Right lobe of liver (tissue), 6 donors: ENCODE data around the gene TBX18. TPM values are rescaled to one million over a fixed set of nuclear protein-coding genes. Genes with fewer than 3 reads are reported as not detected.
A peak's percentile ranks its signal among the peaks of the same experiment; 100 is the strongest.

Experiments
- ATAC-seq, 4 donors: fragments of 200-7000 bp; cut with Tn5 transposase; one replicate each; pipeline ENCODE4 v1.9.1; 2020; ENCODE audit warnings: mild to moderate bottlenecking in 4 of 4, moderate library complexity in 4 of 4
- DNase-seq, 3 donors: peaks; one replicate each; pipeline ENCODE4 v3.0.0-alpha.2; 2020
- H3K27ac ChIP-seq, 3 donors: fragments of 200-600 bp; one replicate each; pipeline ENCODE4 v1.8.0; 2022
- H3K27me3 ChIP-seq, 2 donors: fragments of 200-600 bp; one replicate each; pipeline ENCODE4 v1.8.0; 2022
- H3K36me3 ChIP-seq, 4 donors: fragments of 200-600 bp; sonication (generic) in 1 of 4; one replicate each; pipeline versions ENCODE4 v1.5.1 to v1.8.0; 2017 to 2022; ENCODE audit warnings: control low read depth in 1 of 4
- H3K4me1 ChIP-seq, 4 donors: fragments of 200-600 bp; sonication (generic) in 1 of 4; one replicate each; pipeline versions ENCODE4 v1.5.1 to v1.8.0; 2017 to 2022; ENCODE audit warnings: control low read depth in 1 of 4
- H3K4me3 ChIP-seq, 3 donors: fragments of 200-600 bp; one replicate each; pipeline ENCODE4 v1.8.0; 2022
- H3K9me3 ChIP-seq, 4 donors: fragments of 200-600 bp; sonication (generic) in 1 of 4; one replicate each; pipeline versions ENCODE4 v1.5.1 to v1.8.0; 2017 to 2022; ENCODE audit warnings: control low read depth in 1 of 4
- POLR2A ChIP-seq: fragments of 450-650 bp; IDR thresholded peaks from one replicate; pipeline ENCODE4 v1.6.1; 2017; ENCODE audit warnings: antibody characterized with exemption, mild to moderate bottlenecking
- WGBS: methylation state at CpG from one replicate; pipeline ENCODE4 v1.1.6; 2018; ENCODE audit warnings: low coverage, low lambda C conversion rate; ENCODE audit not compliant: insufficient coverage; ENCODE audit errors: missing lambda C conversion rate; 5-methylcytosine and 5-hydroxymethylcytosine counted together
- intact Hi-C, 2 donors: fragments of 100-400 bp; cut with DNase I; formaldehyde crosslinking; loops; one replicate each; pipeline versions ENCODE4 v1.11.2 to v1.14.1; 2022
- long read RNA-seq: library from polyadenylated mRNA; unstranded; transcript quantifications from one replicate; pipeline ENCODE4 v2.0.0, GENCODE V29; 2019
- total RNA-seq, 6 experiments: library from RNA; depleted of rRNA in 2 of 6; stranded (reverse); fragments of >200 nt in 2 of 6; fragmentation: NEBNext Ultra II Directional in 3 of 6; extraction: Animal tissue kit (Norgen Biotek cat#: 25700) in 3 of 6; gene quantifications; one replicate each; pipeline versions ENCODE4 v1.1.0 to v1.2.4, GENCODE V29; 2016 to 2023
- TF ChIP-seq, protein P1 (sequence below), 4 donors: fragments of 200-600 bp in 3 of 4; fragments of 450-650 bp in 1 of 4; IDR thresholded peaks; one replicate each; pipeline versions ENCODE4 v1.5.1 to v1.8.0; 2016 to 2022; ENCODE audit warnings: antibody characterized with exemption in 4 of 4, mild to moderate bottlenecking in 2 of 4
- donor health status: DM: no; HTN: yes; CAD: no.
- donor health status: DM: no; HTN: no; CAD: no.
- donor health status: DM: no; HTN: no; CAD: no.
- donor health status: DM: no; HTN: yes; CAD: no.
- donor health status: DM: no; HTN: yes; CAD: no.

TBX18 gene
- under 1 TPM in 5 of 6 experiments, not detected in 1; 0.15 to 0.87 (median 0.49) TPM for total RNA-seq
- long read RNA-seq, result 0 reads

DNA sequence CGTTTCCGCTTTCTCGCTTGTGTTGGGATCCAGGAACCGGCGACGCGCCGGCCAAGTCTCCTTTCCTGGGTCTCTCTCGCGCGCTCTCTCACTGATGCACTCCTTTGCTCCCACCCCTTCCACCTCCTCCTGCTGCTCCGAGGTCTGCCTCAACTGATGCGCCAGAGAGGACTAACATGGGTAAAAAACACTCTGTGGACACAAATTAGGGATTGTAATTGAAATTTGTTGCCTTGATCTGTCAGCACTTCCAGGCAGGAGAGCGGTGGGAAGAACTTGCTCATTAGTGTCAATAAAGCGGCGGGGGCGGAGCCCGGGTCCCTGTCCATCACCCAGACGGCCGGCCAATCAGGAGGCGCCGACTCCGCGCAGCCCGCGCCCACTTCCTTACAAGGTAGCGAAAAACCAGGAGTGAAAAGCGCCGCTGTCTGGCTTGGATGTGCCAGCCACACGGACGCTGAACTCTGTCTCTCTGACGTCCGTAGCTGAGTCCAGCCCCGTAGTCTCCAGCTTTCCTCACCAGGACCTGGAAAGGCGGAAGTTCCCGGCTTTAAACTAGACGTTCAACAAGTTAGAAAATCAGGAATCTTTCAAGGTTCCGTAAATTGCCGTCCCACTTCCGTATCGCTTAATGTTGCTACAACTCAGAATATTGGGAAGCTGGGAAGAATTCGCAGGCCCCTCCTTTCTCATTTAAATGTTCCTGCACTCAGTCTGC lies at the start of gene TBX18:
TBX18 (minus strand) TSS at position 267 of the 718 bp plus-strand sequence. CDS start 417 bp downstream, outside the sequence.
- Histone ChIP-seq H3K9me3 (no peaks in the 10 kb centered on the region), H3K4me1 (peaks cover 0 to 13% (median 0%) of the 10 kb centered on the region in 4 donors), H3K27me3 (peaks cover 12 to 91% of the 10 kb centered on the region in 2 donors), H3K36me3 (no peaks in the 10 kb centered on the region), H3K4me3 (peak within 1 kb of the TSS; percentile 15 to 30 (median 19)), H3K27ac (peak within 1 kb of the TSS in 1 of 3 donors; percentile 3)
- WGBS, result 5% methylated on average over 19 of the region's 42 CpGs
- intact Hi-C loops, result no loop called here
- DNase-seq (peak; percentile 54 to 74 (median 64)), ATAC-seq (peak; percentile 69 to 83 (median 79))
- TF ChIP-seq POLR2A, result no peak
- TF ChIP-seq, protein P1, sequence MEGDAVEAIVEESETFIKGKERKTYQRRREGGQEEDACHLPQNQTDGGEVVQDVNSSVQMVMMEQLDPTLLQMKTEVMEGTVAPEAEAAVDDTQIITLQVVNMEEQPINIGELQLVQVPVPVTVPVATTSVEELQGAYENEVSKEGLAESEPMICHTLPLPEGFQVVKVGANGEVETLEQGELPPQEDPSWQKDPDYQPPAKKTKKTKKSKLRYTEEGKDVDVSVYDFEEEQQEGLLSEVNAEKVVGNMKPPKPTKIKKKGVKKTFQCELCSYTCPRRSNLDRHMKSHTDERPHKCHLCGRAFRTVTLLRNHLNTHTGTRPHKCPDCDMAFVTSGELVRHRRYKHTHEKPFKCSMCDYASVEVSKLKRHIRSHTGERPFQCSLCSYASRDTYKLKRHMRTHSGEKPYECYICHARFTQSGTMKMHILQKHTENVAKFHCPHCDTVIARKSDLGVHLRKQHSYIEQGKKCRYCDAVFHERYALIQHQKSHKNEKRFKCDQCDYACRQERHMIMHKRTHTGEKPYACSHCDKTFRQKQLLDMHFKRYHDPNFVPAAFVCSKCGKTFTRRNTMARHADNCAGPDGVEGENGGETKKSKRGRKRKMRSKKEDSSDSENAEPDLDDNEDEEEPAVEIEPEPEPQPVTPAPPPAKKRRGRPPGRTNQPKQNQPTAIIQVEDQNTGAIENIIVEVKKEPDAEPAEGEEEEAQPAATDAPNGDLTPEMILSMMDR (IDR thresholded peaks at IDR 0.05), result no peak

DNA sequence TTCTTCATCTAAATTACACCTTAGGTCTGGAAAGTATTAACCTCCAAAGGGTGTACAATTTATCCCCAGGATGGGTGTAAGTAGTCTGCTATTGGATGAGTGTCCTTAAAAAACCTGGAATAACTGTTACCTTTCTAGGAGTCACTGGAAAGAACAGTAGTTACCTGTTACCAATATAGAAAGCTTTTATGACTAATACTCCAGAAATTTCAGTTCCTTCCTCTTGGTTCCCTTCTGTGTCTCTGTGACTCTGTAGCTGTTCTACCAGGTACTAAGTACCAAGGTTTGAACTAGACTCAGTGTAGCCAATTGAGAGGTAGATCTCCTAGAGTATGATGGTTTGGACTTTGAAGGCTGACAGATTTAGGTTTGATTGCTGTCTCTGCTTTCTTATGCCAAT lies 47.0 kb upstream of the TBX18 start:
- no peaks in the 10 kb centered on the region for H3K9me3 ChIP-seq
- intact Hi-C loops, result no loop called here
- no peaks in the 10 kb centered on the region for H3K27me3 ChIP-seq
- H3K4me3 ChIP-seq, result no peak overlapping the region
- no peak for TF ChIP-seq POLR2A
- TF ChIP-seq, protein P1 (IDR thresholded peaks at IDR 0.05), result no peak
- H3K4me1 ChIP-seq, result no peaks in the 10 kb centered on the region
- no peak overlapping the region for H3K27ac ChIP-seq
- DNase-seq (no peak), ATAC-seq (no peak)
- no peaks in the 10 kb centered on the region for H3K36me3 ChIP-seq

DNA sequence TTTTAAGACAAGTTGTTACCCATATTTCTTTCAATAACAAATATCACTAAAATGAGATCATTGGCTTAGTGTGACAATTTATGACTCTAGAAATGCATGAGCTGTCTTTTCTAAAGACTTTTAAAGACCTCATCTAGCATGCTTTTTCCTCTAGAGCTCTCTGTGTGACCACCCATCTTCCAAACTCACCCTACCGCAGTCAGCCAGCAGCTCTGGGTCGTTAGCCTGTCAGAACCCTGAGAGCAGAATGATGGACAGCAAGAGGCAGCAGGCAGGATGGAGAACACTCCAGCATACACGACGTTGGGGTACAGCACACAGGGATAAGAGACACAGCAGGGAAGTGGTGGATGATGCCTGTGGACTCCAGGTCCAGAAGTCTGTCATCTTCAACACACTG lies 45.1 kb upstream of the TBX18 start:
- Histone ChIP-seq H3K4me3 (no peak overlapping the region), H3K36me3 (no peaks in the 10 kb centered on the region), H3K27ac (no peak overlapping the region), H3K4me1 (no peaks in the 10 kb centered on the region), H3K27me3 (no peaks in the 10 kb centered on the region), H3K9me3 (no peaks in the 10 kb centered on the region)
- intact Hi-C loops, result no loop called here
- ATAC-seq (no peak), DNase-seq (no peak)
- 21% methylated on average over 4 of the region's 4 CpGs for WGBS
- no peak for TF ChIP-seq POLR2A
- TF ChIP-seq, protein P1 (IDR thresholded peaks at IDR 0.05), result no peak

DNA sequence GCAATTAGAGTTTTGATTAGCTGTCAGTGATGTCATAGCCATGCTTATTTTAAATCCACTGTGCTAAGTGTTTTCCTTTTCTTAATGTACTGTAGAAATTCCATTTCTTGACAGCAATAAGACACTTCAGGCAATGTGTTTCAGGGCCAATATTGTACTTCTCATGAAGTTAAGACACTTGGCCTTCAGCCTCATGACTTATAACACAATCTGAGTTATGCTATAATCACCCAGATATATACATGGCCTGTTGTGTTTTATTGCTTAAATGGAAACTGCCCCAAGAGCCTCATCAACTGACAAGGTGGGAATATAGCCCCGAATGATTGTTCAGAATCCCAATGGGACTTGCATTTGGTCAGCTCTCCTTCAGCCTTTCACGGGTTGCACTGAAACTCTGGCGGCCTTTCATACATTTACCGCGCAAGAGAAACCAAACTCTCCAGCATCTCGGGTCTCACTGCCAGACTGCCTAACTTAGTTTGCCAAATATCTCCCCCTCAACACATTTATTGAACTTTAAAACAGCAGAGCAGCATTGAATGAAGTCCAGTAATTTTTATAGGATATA lies 44.2 kb upstream of the TBX18 start:
- TF ChIP-seq, protein P1 (IDR thresholded peaks at IDR 0.05), result no peak
- no peak for TF ChIP-seq POLR2A
- DNase-seq, result no peak
- 71% methylated on average over 6 of the region's 6 CpGs for WGBS
- Histone ChIP-seq H3K27me3 (no peaks in the 10 kb centered on the region), H3K4me3 (no peak overlapping the region), H3K4me1 (no peaks in the 10 kb centered on the region), H3K27ac (no peak overlapping the region), H3K36me3 (no peaks in the 10 kb centered on the region), H3K9me3 (no peaks in the 10 kb centered on the region)
- ATAC-seq, result no peak
- intact Hi-C loops, result no loop called here
